PC-3 (cell line): ENCODE data around the gene PTTG2. TPM values are rescaled to one million over a fixed set of nuclear protein-coding genes. Genes with fewer than 3 reads are reported as not detected.

ENCODE experiments used
- ATAC-seq: fragments of 200-7000 bp; cut with Tn5 transposase; 2 replicates; pipeline ENCODE4 v1.9.1; 2020; ENCODE audit warnings: mild to moderate bottlenecking, moderate library complexity
- BruUV-seq: library from RNA; stranded (reverse); fragments of 400-500 nt; replicated peaks from 2 replicates; lab custom pipeline; 2021; lab: Mats Ljungman, UMichigan
- CTCF ChIA-PET: fragments of 300-600 bp; sonication (Branson Sonifier 250); formaldehyde crosslinking; loops from one replicate; lab custom pipeline; 2022; ENCODE audit warnings: antibody characterized with exemption; lab: Charles Lee
- POLR2A ChIA-PET: fragments of 300-600 bp; sonication (Branson Sonifier 250); formaldehyde crosslinking; loops from one replicate; lab custom pipeline; 2022; ENCODE audit warnings: antibody characterized with exemption; ENCODE audit not compliant: unreplicated experiment; lab: Charles Lee
- DNase-seq: peaks from one replicate; pipeline ENCODE4 v3.0.0-alpha.2; 2015
- H2AFZ ChIP-seq: fragments of 300-600 bp; sonication (generic); 2 replicates; pipeline ENCODE4 v1.6.0; 2016; ENCODE audit warnings: antibody characterized with exemption, low read length
- H3F3A ChIP-seq: fragments of 300-600 bp; sonication (generic); one replicate; pipeline ENCODE4 v1.6.0; 2017; ENCODE audit warnings: antibody characterized with exemption, low read length, control low read depth, mild to moderate bottlenecking; ENCODE audit not compliant: unreplicated experiment
- H3K27ac ChIP-seq: fragments of 300-600 bp; sonication (generic); 2 replicates; pipeline ENCODE4 v1.5.1; 2016; ENCODE audit warnings: mild to moderate bottlenecking, low read length
- H3K27me3 ChIP-seq: fragments of 300-600 bp; sonication (generic); 2 replicates; pipeline ENCODE4 v1.6.1; 2016; ENCODE audit warnings: low read length, mixed read lengths
- H3K36me3 ChIP-seq: fragments of 300-600 bp; sonication (generic); 2 replicates; pipeline ENCODE4 v1.6.1; 2016; ENCODE audit warnings: low read depth, mixed run types, low read length, mixed read lengths
- H3K4me1 ChIP-seq: fragments of 300-600 bp; sonication (generic); 2 replicates; pipeline ENCODE4 v1.5.1; 2016; ENCODE audit warnings: low read length; ENCODE audit not compliant: insufficient read depth
- H3K4me2 ChIP-seq: fragments of 300-600 bp; sonication (generic); 2 replicates; pipeline ENCODE4 v1.6.0; 2016; ENCODE audit warnings: low read length
- H3K4me3 ChIP-seq: fragments of 300-600 bp; sonication (generic); 2 replicates; pipeline ENCODE4 v1.5.1; 2016; ENCODE audit warnings: mild to moderate bottlenecking, low read length, mixed read lengths
- H3K79me2 ChIP-seq: fragments of 300-600 bp; sonication (generic); 2 replicates; pipeline ENCODE4 v1.6.1; 2017; ENCODE audit warnings: low read length, mixed read lengths
- H3K9ac ChIP-seq: fragments of 300-600 bp; sonication (generic); 2 replicates; pipeline ENCODE4 v1.6.0; 2016; ENCODE audit warnings: mild to moderate bottlenecking, low read length
- H3K9me2 ChIP-seq: fragments of 300-600 bp; sonication (generic); replicated peaks from 2 replicates; pipeline ENCODE4 v1.6.1; 2016; ENCODE audit warnings: mixed run types, low read length, mixed read lengths
- H3K9me3 ChIP-seq: fragments of 300-600 bp; sonication (generic); 2 replicates; pipeline ENCODE4 v1.6.1; 2016; ENCODE audit warnings: low read length, mixed read lengths
- H4K20me1 ChIP-seq: fragments of 300-600 bp; sonication (generic); 2 replicates; pipeline ENCODE4 v1.6.1; 2016; ENCODE audit warnings: low read length, mixed read lengths
- EZH2 ChIP-seq: fragments of 300-600 bp; sonication (generic); IDR thresholded peaks from one replicate; pipeline ENCODE4 v1.6.1; 2017; ENCODE audit warnings: antibody characterized with exemption, mild to moderate bottlenecking, low read length; ENCODE audit not compliant: unreplicated experiment
- EZH2phosphoT487 ChIP-seq: fragments of 300-600 bp; sonication (generic); IDR thresholded peaks from 2 replicates; pipeline ENCODE4 v1.6.1; 2018; ENCODE audit warnings: mild to moderate bottlenecking, antibody characterized with exemption, low read length, borderline replicate concordance
- intact Hi-C: fragments of 100-400 bp; cut with micrococcal nuclease; formaldehyde crosslinking; loops from 2 replicates; pipeline ENCODE4 v1.9.0; 2023
- total RNA-seq: library from RNA; depleted of rRNA; stranded (reverse); fragments of >200 nt; gene quantifications from 2 replicates; pipeline ENCODE4 v1.2.3, GENCODE V29; 2014
- TF ChIP-seq, protein P1 (sequence below): fragments of 300-600 bp; sonication (generic); conservative IDR thresholded peaks from 2 replicates; pipeline ENCODE4 v1.5.1; 2017; ENCODE audit warnings: antibody characterized with exemption, low read depth, mild to moderate bottlenecking, low read length

The PTTG2 gene
- total RNA-seq, 1 experiment from 2014 or later, result not detected

DNA sequence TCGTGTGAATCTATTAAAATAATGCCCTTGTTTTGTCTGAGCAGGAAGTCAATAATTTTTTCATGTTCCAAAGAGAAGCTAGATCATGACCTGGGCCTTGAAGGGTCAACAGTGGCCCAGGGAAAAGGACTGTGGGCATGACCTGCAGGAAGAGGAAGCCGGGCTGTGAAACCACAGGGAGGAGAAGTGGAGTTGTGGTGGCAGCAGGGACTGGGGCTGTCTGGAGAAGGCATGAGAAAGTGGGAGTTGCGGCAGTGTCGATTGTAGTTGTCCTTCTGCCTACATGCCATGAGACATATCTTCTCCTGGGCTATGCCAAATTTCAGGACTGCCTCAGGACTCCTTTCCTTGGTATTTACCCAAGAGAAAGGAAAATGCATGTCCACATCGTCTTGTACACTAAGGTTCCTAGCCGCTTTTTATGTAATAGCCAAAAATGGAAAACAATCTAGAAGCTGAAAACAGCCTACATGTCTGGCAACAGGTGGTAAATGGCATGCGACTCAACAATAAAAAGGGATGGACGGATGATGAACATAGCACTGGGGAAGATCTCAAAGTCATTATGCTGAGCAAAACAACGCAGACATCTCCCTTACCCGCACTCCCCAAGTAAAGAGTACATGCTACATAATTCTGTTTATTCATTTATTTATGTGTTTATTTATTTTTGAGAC, 13.6 kb upstream of the PTTG2 start:
- H3K4me1 ChIP-seq, result peaks cover 6% of the 10 kb centered on the region; the same call in 1 of the 2 replicates
- DNase-seq (no peak), ATAC-seq (no peak)
- H3K36me3 ChIP-seq, result no peaks in the 10 kb centered on the region
- no peak overlapping the region for H3K9ac ChIP-seq
- H3K4me2 ChIP-seq, result no peak overlapping the region
- POLR2A ChIA-PET, result no interaction called here
- no peaks in the 10 kb centered on the region for H4K20me1 ChIP-seq
- no peak overlapping the region for H3K4me3 ChIP-seq
- intact Hi-C loops, result no loop called here
- CTCF ChIA-PET, result no interaction called here
- H3F3A ChIP-seq, result no peaks in the 10 kb centered on the region
- H2AFZ ChIP-seq, result no peak overlapping the region
- H3K27ac ChIP-seq, result no peak overlapping the region
- H3K9me3 ChIP-seq, result no peaks in the 10 kb centered on the region
- TF ChIP-seq EZH2, result no peak
- TF ChIP-seq EZH2phosphoT487, result no peak
- TF ChIP-seq, protein P1, sequence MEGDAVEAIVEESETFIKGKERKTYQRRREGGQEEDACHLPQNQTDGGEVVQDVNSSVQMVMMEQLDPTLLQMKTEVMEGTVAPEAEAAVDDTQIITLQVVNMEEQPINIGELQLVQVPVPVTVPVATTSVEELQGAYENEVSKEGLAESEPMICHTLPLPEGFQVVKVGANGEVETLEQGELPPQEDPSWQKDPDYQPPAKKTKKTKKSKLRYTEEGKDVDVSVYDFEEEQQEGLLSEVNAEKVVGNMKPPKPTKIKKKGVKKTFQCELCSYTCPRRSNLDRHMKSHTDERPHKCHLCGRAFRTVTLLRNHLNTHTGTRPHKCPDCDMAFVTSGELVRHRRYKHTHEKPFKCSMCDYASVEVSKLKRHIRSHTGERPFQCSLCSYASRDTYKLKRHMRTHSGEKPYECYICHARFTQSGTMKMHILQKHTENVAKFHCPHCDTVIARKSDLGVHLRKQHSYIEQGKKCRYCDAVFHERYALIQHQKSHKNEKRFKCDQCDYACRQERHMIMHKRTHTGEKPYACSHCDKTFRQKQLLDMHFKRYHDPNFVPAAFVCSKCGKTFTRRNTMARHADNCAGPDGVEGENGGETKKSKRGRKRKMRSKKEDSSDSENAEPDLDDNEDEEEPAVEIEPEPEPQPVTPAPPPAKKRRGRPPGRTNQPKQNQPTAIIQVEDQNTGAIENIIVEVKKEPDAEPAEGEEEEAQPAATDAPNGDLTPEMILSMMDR, result no peak
- no peaks in the 10 kb centered on the region for H3K27me3 ChIP-seq
- no peaks in the 10 kb centered on the region for H3K79me2 ChIP-seq
- no peaks in the 10 kb centered on the region for H3K9me2 ChIP-seq
- BruUV-seq, result no TSS peak

DNA sequence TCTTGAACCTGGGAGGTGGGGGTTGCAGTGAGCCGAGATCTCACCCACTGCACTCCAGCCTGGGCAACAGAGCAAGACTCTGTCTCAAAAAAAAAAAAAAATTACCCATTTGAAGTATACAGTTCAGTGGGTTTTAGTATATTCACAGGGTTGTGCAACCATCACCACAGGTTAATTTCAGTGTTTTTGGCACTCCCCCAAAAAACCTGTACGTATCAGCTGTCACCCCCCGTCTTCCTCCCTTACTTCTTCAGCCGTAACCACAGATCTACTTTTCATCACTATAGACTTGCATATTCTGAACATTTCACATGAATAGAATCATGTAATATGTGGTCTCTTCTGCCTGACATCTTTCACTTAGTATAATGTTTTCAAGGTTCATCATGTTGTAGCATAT, 11.7 kb upstream of the PTTG2 start:
- intact Hi-C loops, result no loop called here
- ChIA-PET CTCF (interaction anchor here (0.6 kb wide), 1 partner anchor 86 kb away, joined by 6 read pairs; no protein-coding TSS in a partner anchor), POLR2A (no interaction called here)
- Histone ChIP-seq H3K4me1 (peaks cover 6% of the 10 kb centered on the region; the same call in 1 of the 2 replicates), H3K4me3 (no peak overlapping the region), H3K27me3 (no peaks in the 10 kb centered on the region), H3F3A (no peaks in the 10 kb centered on the region), H3K27ac (no peak overlapping the region), H3K9ac (no peak overlapping the region), H3K9me3 (no peaks in the 10 kb centered on the region), H3K4me2 (no peak overlapping the region), H2AFZ (no peak overlapping the region), H3K36me3 (no peaks in the 10 kb centered on the region), H4K20me1 (no peaks in the 10 kb centered on the region), H3K79me2 (no peaks in the 10 kb centered on the region), H3K9me2 (no peaks in the 10 kb centered on the region)
- DNase-seq (no peak), ATAC-seq (no peak)
- TF ChIP-seq, protein P1, result no peak
- TF ChIP-seq EZH2phosphoT487, result no peak
- TF ChIP-seq EZH2, result no peak
- no TSS peak for BruUV-seq
